Mesodermal cell (in vitro differentiated cells): ENCODE data around the gene PRDM8.

Experiments
- H3K27ac ChIP-seq: 2 replicates; pipeline ENCODE4 v1.7.0; 2013; ENCODE audit warnings: mild to moderate bottlenecking, low read depth, low read length, moderate library complexity; ENCODE audit not compliant: severe bottlenecking
- H3K36me3 ChIP-seq: 2 replicates; pipeline ENCODE4 v1.7.1; 2013; ENCODE audit warnings: mild to moderate bottlenecking, low read length, moderate library complexity; ENCODE audit not compliant: control insufficient read depth, insufficient read depth
- H3K4me1 ChIP-seq: one replicate; pipeline ENCODE4 v1.7.1; 2013; ENCODE audit warnings: mild to moderate bottlenecking, low read length; ENCODE audit not compliant: insufficient read depth, control insufficient read depth, poor library complexity, severe bottlenecking
- H3K4me3 ChIP-seq: 2 replicates; pipeline ENCODE4 v1.7.0; 2013; ENCODE audit warnings: low read length, control low read depth, mild to moderate bottlenecking; ENCODE audit not compliant: insufficient read depth, poor library complexity, severe bottlenecking; ENCODE audit errors: extremely low read depth
- H3K9me3 ChIP-seq: 2 replicates; pipeline ENCODE4 v1.7.1; 2013; ENCODE audit warnings: mild to moderate bottlenecking, low read length, moderate library complexity; ENCODE audit not compliant: control insufficient read depth
- WGBS, 2 experiments: methylation state at CpG; one replicate each; pipeline ENCODE4 v1.1.5; 2013; ENCODE audit warnings: missing lambda C conversion rate in 2 of 2; ENCODE audit not compliant: insufficient coverage in 2 of 2; 5-methylcytosine and 5-hydroxymethylcytosine counted together

The PRDM8 gene

DNA sequence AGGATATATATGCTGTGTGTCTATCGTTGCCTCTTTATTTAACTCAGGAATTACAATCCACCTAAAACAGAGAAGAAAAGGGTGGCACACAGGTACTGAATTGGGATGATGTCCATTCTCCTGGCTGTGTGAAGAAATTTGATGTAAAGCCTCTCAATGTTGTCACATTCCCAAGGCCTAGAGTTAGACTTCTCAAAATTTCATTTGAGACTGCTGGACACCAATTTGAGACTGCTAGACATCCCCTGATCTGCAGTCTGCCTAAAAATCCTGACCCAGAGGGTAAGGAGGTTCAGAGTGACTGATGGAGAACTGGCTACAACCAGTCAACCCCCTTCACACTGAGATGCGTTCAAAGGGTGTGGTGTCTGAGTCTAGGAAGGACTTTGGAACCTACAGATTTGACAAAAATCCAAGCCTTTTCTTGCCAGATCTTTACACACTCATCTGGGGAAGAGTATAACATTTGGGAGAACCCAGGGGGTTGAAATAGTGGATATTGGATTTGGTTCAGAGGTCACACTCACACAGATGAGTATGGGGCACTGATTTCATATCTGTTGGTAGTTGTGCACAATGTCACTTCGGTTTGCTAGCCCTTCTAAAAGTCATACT is 4.9 kb upstream of the PRDM8 start:
- Histone ChIP-seq H3K36me3 (no peaks in the 10 kb centered on the region), H3K27ac (no peak overlapping the region), H3K4me1 (peaks cover 14% of the 10 kb centered on the region), H3K9me3 (no peaks in the 10 kb centered on the region), H3K4me3 (no peak overlapping the region)
- WGBS, 2 experiments, result no CpG with 5 or more reads among the region's 3 CpGs

DNA sequence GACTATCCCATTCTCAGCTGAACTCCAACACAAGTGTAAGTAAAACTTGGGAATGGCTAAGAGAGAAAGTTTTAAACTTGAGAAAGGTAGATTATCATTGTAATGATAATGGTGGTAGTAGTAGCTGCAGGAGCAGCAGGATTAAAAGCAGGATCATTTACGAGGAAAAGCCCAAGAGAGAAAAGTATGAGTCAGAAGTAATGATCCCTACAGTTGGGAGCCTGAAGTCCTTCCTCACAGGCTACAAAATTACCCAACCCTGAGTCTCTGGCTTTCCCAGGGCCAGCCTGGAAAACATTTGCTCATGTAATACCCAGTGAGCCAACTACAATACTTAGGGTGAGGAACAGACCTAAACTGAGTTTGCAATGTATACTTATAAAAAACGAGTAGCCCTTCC is 4.4 kb upstream of the PRDM8 start:
- Histone ChIP-seq H3K4me3 (no peak overlapping the region), H3K9me3 (no peaks in the 10 kb centered on the region), H3K27ac (no peak overlapping the region), H3K4me1 (peaks cover 14% of the 10 kb centered on the region), H3K36me3 (no peaks in the 10 kb centered on the region)
- 0 to 14% methylated on average over 1 of the region's 2 CpGs for WGBS, 2 experiments

DNA sequence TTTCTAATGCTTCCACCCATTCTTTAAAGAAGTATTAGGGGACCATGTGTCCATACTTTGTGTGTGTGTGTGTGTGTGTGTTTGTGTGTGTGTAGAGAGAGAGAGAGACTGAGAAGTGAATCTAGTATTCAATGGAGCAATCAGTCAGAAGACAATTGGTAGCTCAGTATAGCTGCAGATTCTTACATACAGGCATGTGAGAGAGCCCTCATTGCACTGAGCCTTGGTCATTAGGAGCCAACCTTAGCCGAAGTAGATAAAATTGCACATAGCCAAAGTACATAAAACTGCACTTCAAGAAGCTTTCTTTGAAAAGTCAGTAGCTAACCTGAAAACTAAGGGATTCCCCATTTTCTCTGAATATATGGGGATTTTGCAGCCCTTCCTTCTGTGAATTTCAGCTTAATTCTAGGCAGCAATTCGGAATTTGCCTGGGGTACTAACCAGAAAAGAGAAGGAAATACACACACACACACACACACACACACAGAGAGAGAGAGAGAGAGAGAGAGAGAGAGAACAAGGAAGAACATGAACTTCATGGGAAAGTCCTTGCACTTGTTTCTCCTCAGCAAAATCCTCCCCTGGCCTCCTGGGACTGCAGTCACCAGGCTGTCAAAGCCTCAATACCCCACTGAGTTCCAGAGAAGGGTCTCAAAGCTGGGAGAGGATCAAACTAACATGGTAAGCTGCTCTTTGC is 1.7 kb upstream of the PRDM8 start:
- Histone ChIP-seq H3K36me3 (no peaks in the 10 kb centered on the region), H3K9me3 (no peaks in the 10 kb centered on the region), H3K4me3 (no peak overlapping the region), H3K4me1 (peaks cover 9% of the 10 kb centered on the region), H3K27ac (no peak overlapping the region)
- WGBS, 2 experiments, result 50 to 60% methylated on average over 1 of the region's 2 CpGs

DNA sequence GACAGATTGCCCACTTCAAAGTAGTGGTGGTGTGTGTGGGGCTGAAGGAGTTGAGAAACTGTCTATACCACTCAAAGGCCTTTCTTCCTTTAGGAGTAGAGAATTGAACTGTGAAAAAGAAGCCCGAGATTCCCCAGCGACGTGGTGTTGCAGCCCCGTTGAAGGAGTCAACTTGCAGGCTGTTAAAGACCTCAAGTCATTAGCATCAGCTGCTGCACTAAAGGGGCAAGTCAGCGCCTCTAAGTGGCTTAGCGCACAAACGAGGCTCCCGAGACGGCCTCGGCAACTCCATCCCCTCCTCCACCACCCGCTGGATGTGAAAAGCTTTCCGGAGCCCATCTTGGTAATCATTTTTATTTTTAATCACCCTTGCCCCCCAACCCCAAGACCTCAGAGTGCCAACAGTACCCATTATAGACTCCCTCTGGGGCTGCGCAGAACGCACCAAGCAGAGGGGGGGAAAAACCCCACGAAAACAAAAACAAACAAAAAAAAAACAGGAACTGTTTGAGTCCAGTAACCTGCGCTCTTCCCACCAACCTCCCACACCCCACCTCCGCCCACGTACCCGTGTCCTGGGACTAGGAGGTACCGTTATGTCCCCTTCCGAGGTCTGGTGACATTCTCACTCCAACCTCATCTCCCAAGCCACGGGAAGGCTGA is 913 bp upstream of the PRDM8 start:
- Histone ChIP-seq H3K4me3 (no peak overlapping the region), H3K4me1 (peaks cover 11% of the 10 kb centered on the region), H3K36me3 (no peaks in the 10 kb centered on the region), H3K9me3 (no peaks in the 10 kb centered on the region), H3K27ac (no peak overlapping the region)
- WGBS, 2 experiments, result 0 to 2% methylated on average over 10 to 19 of the region's 22 CpGs

DNA sequence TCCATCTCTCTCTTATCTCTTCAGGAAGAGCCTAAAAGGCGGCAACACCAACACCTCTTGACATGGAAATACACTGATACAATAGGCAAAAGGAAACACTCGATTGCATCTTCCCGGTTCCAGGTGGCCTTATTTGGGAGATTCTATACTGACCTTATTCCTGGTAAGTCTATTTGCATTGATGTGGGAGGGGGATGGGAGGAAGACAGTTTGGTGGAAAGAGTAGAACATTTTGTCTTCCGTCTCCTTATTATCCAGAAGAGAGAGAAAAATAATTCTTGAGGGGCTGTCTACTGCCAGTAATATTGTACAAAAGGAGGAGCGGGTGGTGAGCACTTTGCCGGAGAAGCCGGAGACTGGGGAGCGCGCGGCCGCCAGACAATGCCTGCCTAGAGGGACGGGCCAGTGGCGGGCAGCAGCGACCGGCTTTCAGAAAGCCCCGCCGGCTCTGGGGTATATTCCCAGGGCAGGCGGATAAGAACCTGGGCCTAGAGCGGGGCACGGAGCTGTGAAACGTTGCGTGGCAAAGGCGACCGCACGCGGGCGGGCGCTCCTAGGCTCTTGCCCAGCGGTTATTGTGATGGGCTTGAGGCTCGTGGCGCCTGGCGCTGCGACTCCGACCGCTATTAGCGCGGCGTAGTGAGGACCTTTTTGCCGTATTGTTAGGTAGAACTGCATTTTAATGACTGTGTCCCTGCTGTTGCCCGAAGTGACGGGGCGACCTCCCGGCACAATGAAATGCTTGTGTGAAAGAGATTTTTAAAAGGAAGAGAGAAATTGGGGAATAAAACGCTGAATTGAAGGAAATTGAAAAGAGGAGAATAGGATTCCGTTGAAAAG is 518 bp downstream of the PRDM8 start:
- Histone ChIP-seq H3K36me3 (no peaks in the 10 kb centered on the region), H3K27ac (no peak overlapping the region), H3K9me3 (no peaks in the 10 kb centered on the region), H3K4me3 (peak overlapping the region; percentile 9), H3K4me1 (peaks cover 13% of the 10 kb centered on the region)
- WGBS, 2 experiments, result 1% methylated on average over 26 to 41 of the region's 45 CpGs

DNA sequence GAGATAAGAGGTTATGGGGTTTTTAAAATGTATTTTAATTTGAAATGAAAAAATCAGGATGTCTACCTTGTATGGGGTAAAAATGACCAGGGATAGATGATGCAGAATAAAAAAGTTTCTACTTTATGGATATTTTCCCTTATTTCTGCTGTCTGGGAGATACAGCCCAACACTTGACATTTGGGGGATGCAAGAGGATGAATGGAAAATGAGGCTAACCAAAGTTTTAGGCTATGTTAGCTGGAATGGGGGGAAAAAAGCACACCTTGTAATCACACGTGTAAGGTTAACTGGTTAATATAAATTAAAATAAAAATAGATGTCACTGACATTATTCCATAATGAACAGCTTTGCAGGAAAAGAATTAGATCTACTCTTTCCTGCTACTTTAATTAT is 1.1 kb downstream of the PRDM8 start:
- Histone ChIP-seq H3K4me1 (peaks cover 11% of the 10 kb centered on the region), H3K4me3 (no peak overlapping the region), H3K27ac (no peak overlapping the region), H3K36me3 (no peaks in the 10 kb centered on the region), H3K9me3 (no peaks in the 10 kb centered on the region)
- no CpG with 5 or more reads among the region's 1 CpG for WGBS, 2 experiments

DNA sequence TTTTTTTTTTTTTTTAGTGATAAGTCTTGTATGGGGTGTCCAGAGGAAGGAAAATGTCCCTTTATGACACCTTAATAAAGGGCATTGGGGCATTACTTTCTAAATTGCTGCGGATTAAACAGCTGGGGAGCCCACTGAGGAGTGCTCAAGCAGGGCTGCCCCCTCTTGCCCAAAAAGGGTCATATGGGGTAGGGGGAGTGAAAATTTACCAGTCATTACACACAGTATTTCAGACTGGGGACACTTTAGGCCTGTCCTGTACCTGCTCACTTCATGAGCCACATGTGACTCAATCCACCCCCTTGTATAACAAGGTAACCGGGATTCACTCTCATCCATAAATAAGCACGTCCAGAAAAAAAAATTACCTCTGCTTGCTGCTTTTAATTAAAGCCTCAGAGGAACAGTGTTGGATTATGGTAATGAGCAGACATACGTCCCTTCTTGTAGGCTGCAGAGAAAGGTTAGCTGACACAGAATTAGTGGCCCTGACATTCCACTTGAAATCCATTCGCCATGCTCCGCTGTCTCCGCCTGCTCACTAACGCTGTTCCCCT is 1.8 kb downstream of the PRDM8 start:
- H3K4me1 ChIP-seq, result peaks cover 9% of the 10 kb centered on the region
- H3K4me3 ChIP-seq, result no peak overlapping the region
- 0 to 29% methylated on average over 1 to 5 of the region's 8 CpGs for WGBS, 2 experiments
- H3K36me3 ChIP-seq, result no peaks in the 10 kb centered on the region
- no peaks in the 10 kb centered on the region for H3K9me3 ChIP-seq
- H3K27ac ChIP-seq, result no peak overlapping the region

DNA sequence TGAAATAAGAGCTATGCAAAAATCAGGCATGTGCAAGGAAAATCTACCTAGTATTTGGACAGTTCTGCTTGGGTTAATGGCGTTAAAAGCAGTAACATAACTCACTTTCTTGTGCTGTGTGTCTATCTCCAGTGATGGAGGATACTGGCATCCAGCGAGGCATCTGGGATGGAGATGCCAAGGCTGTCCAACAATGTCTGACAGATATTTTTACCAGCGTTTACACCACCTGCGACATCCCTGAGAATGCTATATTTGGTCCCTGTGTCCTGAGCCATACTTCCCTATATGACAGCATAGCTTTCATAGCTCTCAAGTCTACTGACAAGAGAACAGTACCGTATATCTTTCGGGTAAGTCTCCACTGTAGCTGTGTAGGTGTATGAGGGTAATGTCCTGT is 2.6 kb downstream of the PRDM8 start:
- Histone ChIP-seq H3K4me3 (no peak overlapping the region), H3K4me1 (peaks cover 9% of the 10 kb centered on the region), H3K9me3 (no peaks in the 10 kb centered on the region), H3K27ac (no peak overlapping the region), H3K36me3 (no peaks in the 10 kb centered on the region)
- 48 to 53% methylated on average over 4 to 6 of the region's 6 CpGs for WGBS, 2 experiments

DNA sequence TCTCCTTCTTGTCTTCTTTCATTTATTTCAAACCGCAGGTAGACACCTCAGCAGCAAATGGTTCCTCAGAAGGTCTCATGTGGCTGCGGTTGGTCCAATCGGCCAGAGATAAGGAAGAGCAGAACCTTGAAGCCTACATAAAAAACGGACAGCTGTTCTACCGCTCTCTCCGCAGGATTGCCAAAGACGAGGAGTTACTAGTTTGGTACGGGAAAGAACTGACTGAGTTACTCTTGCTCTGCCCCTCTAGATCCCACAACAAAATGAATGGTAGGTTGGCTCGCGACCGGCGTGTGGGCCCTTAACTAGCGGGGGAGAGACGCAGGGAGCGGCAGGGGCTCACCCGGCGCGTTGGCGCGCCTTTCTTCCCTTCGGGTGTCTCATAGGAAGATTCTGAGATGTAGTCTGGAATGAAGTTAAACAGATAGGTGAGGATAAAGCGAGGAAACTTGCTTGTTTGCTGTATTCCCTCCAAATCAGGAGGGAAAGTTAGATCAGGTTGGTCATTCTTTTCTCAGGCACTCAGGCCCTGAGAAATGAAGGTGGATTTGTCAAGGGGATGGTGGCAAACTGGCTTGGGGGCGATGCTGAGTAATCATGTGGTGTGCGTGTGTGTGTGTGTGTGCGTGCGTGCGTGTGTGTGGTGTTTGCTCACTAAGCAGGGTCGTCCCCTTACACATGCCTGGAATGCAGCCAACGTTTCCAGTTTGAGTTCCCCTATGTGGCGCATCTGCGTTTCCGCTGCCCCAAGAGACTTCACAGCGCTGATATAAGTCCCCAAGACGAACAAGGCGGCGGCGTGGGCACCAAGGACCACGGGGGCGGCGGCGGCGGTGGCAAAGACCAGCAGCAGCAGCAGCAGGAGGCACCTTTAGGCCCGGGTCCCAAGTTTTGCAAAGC is 4.2 kb downstream of the PRDM8 start:
- Histone ChIP-seq H3K4me3 (peak overlapping the region; percentile 43), H3K27ac (no peak overlapping the region), H3K9me3 (no peaks in the 10 kb centered on the region), H3K36me3 (no peaks in the 10 kb centered on the region), H3K4me1 (peaks cover 7% of the 10 kb centered on the region)
- WGBS, 2 experiments, result 3 to 7% methylated on average over 28 to 37 of the region's 43 CpGs
